Muscle layer of duodenum (tissue), 2 donors: ENCODE results near the gene BICD1.
"Not testable (repeated sequence)": the region's sequence is repeated elsewhere in the genome, so short reads cannot be mapped to it uniquely, and the experiment has no call there.

Source experiments
- H3K27ac ChIP-seq: one replicate; pipeline ENCODE4 v1.7.0; 2013; ENCODE audit warnings: mild to moderate bottlenecking, low read length
- H3K27me3 ChIP-seq: one replicate; pipeline ENCODE4 v1.7.0; 2013; ENCODE audit warnings: low read depth, mild to moderate bottlenecking, control low read depth, low read length
- H3K36me3 ChIP-seq, 2 donors: one replicate each; pipeline ENCODE4 v1.7.0; 2013; ENCODE audit warnings: low read length in 2 of 2, control low read depth in 1 of 2, mild to moderate bottlenecking in 1 of 2; ENCODE audit not compliant: insufficient read depth in 2 of 2, control insufficient read depth in 1 of 2
- H3K4me1 ChIP-seq, 2 donors: one replicate each; pipeline ENCODE4 v1.7.0; 2013; ENCODE audit warnings: low read length in 2 of 2, mild to moderate bottlenecking in 2 of 2, control low read depth in 1 of 2, moderate library complexity in 1 of 2; ENCODE audit not compliant: insufficient read depth in 2 of 2, control insufficient read depth in 1 of 2
- H3K4me3 ChIP-seq, 2 donors: one replicate each; pipeline ENCODE4 v1.7.0; 2013; ENCODE audit warnings: low read length in 2 of 2, low read depth in 1 of 2, mild to moderate bottlenecking in 1 of 2
- H3K9me3 ChIP-seq, 2 donors: one replicate each; pipeline ENCODE4 v1.7.0; 2013; ENCODE audit warnings: low read length in 2 of 2, control low read depth in 1 of 2, mild to moderate bottlenecking in 1 of 2; ENCODE audit not compliant: control insufficient read depth in 1 of 2
- donor health status: healthy.

BICD1 gene

DNA sequence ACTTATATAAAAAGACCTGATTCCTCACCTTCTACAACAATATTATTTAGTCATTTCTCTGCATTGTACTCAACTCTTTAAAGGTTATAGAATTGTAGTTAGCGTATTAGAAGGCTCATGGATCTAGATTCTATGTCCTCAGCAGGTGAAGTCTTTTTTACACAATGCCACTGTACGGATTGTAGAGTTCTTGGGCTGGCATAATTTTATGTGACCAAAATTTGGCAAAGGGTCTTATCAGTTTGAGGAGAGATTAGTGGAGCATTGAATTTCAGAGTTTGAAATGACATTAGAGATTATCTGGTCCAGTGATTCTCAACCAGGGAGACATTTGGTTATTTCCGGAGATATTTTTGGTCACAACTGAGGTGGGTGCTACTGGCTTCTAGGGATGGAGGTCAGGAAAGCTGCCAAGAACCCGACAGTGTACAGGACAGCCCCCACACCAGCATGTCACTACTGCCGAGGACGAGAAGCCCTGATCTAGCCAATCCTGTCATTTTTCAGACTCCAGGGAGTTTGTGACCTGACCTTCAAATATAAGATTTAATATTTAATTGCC is 63.9 kb downstream of the BICD1 start:
- Histone ChIP-seq H3K4me1 (no peaks in the 10 kb centered on the region), H3K9me3 (no peaks in the 10 kb centered on the region), H3K27me3 (no peaks in the 10 kb centered on the region), H3K36me3 (no peaks in the 10 kb centered on the region), H3K27ac (no peak overlapping the region), H3K4me3 (no peak overlapping the region)

DNA sequence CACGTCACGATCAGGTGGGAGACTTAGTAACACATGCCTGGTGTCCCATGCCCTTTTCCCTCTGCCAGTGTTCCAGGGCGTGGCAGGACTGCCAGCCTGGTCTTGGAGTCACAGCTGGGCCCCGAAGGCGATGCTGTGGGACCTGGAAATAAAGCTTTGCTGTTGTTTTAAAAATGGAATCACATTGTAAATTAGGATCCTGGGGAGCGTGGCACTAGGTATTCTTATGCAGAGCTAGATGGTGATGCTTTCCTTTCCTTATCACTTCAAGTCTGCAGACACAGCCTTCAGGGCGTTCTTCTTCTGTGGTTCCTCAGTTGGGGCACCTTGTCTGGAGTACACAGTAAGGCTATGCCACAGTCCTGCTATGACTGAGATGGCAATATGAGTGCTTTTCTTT is 64.6 kb downstream of the BICD1 start:
- Histone ChIP-seq H3K9me3 (no peaks in the 10 kb centered on the region), H3K4me1 (no peaks in the 10 kb centered on the region), H3K36me3 (no peaks in the 10 kb centered on the region), H3K27ac (no peak overlapping the region), H3K4me3 (no peak overlapping the region), H3K27me3 (no peaks in the 10 kb centered on the region)

DNA sequence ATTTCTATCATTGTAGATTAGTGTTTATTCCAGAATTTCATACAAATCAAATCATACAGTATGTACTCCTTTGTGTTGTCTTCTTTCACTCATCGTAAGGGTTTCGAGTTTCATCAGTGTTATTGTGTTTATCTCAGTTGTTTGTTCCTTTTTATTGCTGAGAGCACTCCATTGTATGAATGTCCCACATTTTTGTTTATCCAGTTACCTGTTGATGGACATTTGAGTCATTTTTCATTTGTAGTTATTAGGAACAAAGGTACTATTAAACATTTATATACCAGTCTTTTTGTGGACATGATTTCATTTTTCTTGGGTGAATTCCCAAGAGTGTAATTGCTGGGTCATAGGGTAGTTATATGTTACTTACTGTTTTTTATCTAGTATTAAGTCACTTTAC is 70.0 kb downstream of the BICD1 start:
- no peak overlapping the region for H3K4me3 ChIP-seq
- H3K27me3 ChIP-seq, result no peaks in the 10 kb centered on the region
- H3K36me3 ChIP-seq, result no peaks in the 10 kb centered on the region
- no peaks in the 10 kb centered on the region for H3K9me3 ChIP-seq
- no peaks in the 10 kb centered on the region for H3K4me1 ChIP-seq
- H3K27ac ChIP-seq, result no peak overlapping the region

DNA sequence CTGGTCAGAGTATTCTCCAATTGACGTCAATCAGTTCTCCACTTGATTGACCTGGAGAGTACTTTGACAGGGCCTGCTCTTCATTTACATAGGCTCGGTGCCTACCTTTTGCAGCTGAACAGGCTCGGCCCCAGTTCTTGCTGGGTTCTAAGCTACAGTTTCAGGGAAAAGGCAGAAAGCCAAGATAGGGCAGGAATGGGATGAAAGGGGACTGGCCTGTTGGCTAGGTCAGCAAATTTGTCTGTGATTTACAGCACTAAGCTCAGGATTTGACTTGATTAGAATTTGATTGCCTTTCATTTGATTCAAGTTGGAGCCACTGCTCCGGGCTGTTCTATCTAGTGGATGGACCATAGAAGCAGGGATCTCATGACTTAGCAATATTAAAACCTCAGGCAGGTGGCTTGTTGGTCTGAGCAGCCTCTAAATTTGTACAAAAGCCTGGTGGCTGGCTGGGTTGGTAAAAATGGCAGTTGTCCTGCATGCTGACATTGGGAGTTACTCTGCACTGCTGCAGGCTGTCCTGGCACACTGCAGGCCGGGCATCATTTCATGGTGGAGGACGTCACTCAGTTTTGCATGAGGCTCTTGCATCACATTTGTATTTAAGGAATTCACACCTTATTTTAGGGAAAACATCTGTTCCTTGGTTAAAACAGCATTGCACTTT is 71.8 kb downstream of the BICD1 start:
- Histone ChIP-seq H3K4me1 (no peaks in the 10 kb centered on the region), H3K4me3 (no peak overlapping the region), H3K36me3 (no peaks in the 10 kb centered on the region), H3K9me3 (no peaks in the 10 kb centered on the region), H3K27ac (no peak overlapping the region), H3K27me3 (no peaks in the 10 kb centered on the region)

DNA sequence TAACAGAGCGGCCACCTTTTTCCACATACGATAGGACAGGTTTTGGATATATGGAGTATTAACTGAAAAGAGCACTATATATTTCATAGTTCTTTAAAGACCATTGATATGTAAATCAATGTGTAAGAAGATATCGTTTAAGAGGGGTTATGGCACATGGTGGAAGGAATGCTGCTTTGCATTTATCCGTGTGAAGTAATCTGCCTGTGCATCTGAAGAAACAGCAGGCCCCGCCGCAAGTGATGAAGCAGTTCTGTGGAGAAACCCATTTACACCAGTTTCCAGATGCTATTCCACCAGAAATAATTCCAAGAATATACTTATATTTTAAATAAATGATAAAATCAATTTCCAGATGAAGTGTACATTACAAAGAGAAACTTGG is 72.4 kb downstream of the BICD1 start:
- H3K4me3 ChIP-seq, result no peak overlapping the region
- no peak overlapping the region for H3K27ac ChIP-seq
- H3K27me3 ChIP-seq, result no peaks in the 10 kb centered on the region
- no peaks in the 10 kb centered on the region for H3K4me1 ChIP-seq
- no peaks in the 10 kb centered on the region for H3K36me3 ChIP-seq
- no peaks in the 10 kb centered on the region for H3K9me3 ChIP-seq

DNA sequence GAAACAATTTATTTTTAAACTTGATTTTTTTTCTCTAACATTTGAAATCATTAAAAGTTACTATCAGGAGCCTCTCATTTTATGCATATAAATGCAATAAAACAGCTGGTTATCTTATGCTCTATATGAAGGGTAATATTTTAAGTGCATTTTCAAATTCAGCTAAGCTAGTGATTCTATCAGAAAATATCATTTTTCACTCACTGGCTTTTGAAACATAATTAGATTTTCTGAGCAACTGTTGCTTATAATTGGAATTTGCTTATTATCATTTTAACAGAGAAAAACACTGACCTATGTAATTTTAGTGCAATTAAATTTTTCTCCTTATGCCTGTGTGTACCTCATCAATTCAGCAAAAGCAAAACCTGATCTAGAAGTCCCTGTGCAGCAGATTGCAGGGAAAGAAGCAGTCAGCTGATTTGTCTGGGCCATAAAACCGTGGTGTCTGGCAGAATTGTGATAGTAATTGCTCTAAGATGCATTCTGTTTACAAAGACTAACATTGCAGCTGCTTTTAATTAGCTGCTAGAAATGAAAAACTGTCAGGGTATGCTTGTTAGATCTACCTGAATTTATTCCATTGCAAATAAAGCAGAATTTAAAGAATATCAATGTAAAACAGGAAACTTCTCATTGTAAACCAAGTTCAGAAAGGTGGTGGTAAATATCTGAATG is 75.0 kb downstream of the BICD1 start:
- no peak overlapping the region for H3K4me3 ChIP-seq
- H3K27ac ChIP-seq, result no peak overlapping the region
- no peaks in the 10 kb centered on the region for H3K36me3 ChIP-seq
- no peaks in the 10 kb centered on the region for H3K27me3 ChIP-seq
- no peaks in the 10 kb centered on the region for H3K4me1 ChIP-seq
- H3K9me3 ChIP-seq, result no peaks in the 10 kb centered on the region

DNA sequence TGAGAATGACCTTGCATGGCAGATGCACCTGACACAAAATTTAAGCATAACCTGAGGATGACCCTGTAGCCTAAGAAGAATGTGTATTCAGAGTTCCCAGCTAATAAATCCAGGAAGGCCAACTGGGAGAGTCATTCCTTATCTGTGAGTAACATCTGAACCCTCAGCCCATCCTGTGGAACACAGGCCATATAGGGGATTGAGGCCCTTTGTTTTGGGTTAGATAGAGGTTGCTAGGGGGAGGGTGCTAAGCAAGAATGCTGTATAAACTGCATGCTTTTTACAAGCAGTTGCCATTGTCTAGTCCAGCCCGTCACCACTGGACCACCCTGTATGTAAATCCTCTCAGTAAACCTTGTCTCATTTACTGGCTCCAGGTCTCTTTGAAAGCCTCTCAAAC is 77.0 kb downstream of the BICD1 start:
- Histone ChIP-seq H3K27me3 (no peaks in the 10 kb centered on the region), H3K4me3 (no peak overlapping the region), H3K27ac (no peak overlapping the region), H3K36me3 (no peaks in the 10 kb centered on the region), H3K4me1 (no peaks in the 10 kb centered on the region), H3K9me3 (no peaks in the 10 kb centered on the region)

DNA sequence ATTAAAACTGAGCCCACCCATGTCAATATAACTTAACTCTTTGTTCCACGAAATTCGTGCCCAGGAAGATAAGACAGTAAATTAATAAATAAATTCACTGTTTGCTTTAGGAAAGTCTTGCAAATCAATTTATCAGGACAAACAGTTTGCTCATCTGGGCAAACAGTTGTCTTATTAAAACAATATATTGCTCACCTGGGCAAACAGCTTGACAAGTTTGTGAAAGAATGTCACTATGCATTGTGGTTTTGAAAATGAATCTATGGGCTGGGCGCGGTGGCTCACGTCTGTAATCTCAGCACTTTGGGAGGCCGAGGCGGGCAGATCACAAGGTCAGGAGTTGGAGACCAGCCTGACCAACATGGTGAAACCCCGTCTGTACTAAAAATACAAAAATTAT is 80.5 kb downstream of the BICD1 start:
- not testable (repeated sequence) for H3K27ac ChIP-seq, H3K4me3 ChIP-seq, H3K9me3 ChIP-seq, H3K27me3 ChIP-seq, H3K36me3 ChIP-seq, H3K4me1 ChIP-seq

DNA sequence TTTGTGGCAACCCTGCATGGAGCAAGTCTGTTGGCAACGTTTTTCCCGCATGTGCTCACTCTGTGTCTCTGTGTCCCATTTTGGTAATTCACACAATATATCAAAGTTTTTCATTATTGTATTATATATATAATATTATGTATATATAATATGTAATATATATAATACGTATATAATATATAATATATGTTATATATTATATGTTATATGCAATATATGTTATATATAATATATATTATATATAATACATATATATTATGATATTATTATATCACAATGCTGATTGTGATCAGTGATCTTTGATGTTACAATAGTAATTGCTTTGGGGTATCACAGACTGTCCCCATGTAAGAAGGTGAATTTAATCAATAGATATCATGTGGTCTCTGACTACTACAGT is 84.8 kb downstream of the BICD1 start:
- no peaks in the 10 kb centered on the region for H3K27me3 ChIP-seq
- no peak overlapping the region for H3K27ac ChIP-seq
- H3K4me1 ChIP-seq, result no peaks in the 10 kb centered on the region

DNA sequence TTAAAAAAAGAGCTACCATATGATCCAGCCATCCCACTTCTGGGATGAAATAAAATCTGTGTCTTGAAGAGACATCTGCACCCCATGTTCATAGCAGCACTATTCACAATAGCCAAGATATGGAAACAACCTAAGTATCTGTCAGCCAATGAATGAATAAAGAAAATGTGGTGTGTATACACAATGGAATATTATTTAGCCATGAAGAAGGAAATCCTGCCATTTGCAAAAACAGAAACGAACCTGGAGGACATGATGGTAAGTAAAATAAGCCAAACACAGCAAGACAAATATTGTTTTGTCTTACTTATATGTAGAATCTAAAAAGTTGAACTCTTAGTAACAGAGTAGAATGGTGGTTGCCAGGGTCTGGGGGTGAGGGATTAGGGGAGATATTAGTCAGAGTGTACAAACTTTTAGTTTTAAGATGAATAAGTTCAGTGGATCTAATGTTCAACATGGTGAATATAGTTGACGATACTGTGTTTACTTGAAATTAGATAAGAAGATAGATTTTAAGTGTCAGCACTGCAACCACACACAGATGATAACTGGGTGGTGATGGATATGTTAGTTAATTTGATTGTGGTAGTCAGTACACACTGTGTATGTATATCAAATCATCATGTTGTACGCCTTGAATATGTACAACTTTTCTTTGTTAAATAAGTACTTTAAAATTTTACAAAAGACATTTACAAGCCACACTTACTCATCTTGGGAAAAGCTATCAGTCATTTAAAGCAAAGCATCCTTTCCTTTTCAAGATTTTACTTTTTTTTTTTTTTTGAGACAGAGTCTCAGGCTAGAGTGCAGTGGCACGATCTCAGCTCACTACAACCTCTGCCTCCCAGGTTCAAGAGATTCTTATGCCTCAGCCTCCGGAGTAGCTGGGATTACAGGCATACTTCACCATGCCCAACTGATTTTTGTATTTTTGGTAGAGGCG is 89.9 kb downstream of the BICD1 start:
- H3K4me1 ChIP-seq, result no peaks in the 10 kb centered on the region
- H3K36me3 ChIP-seq, result no peaks in the 10 kb centered on the region
- no peaks in the 10 kb centered on the region for H3K27me3 ChIP-seq
- H3K27ac ChIP-seq, result no peak overlapping the region
- H3K4me3 ChIP-seq, result no peak overlapping the region
- no peaks in the 10 kb centered on the region for H3K9me3 ChIP-seq

More for the DNA sequence above, 84.8 kb downstream of the BICD1 start:
- Histone ChIP-seq H3K36me3 (peaks cover 0 to 3% of the 10 kb centered on the region in 2 donors), H3K9me3 (no peaks in the 10 kb centered on the region), H3K4me3 (no peak overlapping the region)

DNA sequence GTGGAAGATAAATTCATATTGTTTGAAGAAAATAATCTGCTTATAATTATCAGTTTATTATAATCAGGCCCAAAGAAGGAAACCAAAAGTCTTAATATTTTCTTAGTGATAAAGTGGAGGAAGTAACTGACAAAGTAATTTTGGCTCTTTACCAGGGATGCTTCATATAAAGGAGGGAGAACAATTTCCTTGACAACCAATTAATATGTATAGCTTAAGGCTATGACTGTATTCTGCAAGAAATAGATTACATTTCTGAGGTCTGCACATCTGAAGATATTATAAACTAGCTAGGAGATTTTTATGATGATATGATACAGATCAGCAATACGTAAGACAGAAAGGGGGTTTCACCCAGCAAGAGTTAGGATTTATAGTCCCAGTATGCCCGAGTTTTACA is 90.8 kb downstream of the BICD1 start:
- H3K27ac ChIP-seq, result no peak overlapping the region
- no peaks in the 10 kb centered on the region for H3K4me1 ChIP-seq
- no peak overlapping the region for H3K4me3 ChIP-seq
- no peaks in the 10 kb centered on the region for H3K27me3 ChIP-seq
- no peaks in the 10 kb centered on the region for H3K9me3 ChIP-seq
- no peaks in the 10 kb centered on the region for H3K36me3 ChIP-seq
